GM23338 (cell line): ENCODE results near the gene SPRY1. TPM values are rescaled to one million over a fixed set of nuclear protein-coding genes. Genes with fewer than 3 reads are reported as not detected.

Experiments
- ATAC-seq: fragments of 200-7000 bp; cut with Tn5 transposase; 3 replicates; pipeline ENCODE4 v1.9.1; 2020
- DNase-seq: peaks from one replicate; pipeline ENCODE4 v3.0.0-alpha.2; 2015; ENCODE audit warnings: low spot score
- H2AFZ ChIP-seq: fragments of 200-600 bp; sonication (generic); 2 replicates; pipeline ENCODE4 v1.8.0; 2016; ENCODE audit warnings: antibody characterized with exemption, mild to moderate bottlenecking, moderate library complexity
- H3F3A ChIP-seq: fragments of 200-600 bp; sonication (generic); replicated peaks from 2 replicates; pipeline ENCODE4 v1.8.0; 2017; ENCODE audit warnings: antibody characterized with exemption, mixed run types, low read depth
- H3K27ac ChIP-seq: fragments of 200-600 bp; sonication (generic); 2 replicates; pipeline ENCODE4 v1.6.1; 2016; ENCODE audit warnings: low read depth
- H3K27me3 ChIP-seq: fragments of 200-600 bp; sonication (generic); 2 replicates; pipeline ENCODE4 v1.8.0; 2016; ENCODE audit warnings: mild to moderate bottlenecking, mixed run types, moderate library complexity; ENCODE audit not compliant: insufficient read depth
- H3K36me3 ChIP-seq: fragments of 200-600 bp; sonication (generic); 2 replicates; pipeline ENCODE4 v1.8.0; 2016; ENCODE audit warnings: mild to moderate bottlenecking; ENCODE audit not compliant: insufficient read depth
- H3K4me1 ChIP-seq: fragments of 200-600 bp; sonication (generic); 2 replicates; pipeline ENCODE4 v1.8.0; 2016; ENCODE audit warnings: mild to moderate bottlenecking, moderate library complexity; ENCODE audit not compliant: insufficient read depth
- H3K4me2 ChIP-seq: fragments of 200-600 bp; sonication (generic); 2 replicates; pipeline ENCODE4 v1.7.1; 2017; ENCODE audit warnings: mixed run types
- H3K4me3 ChIP-seq: fragments of 200-600 bp; sonication (generic); 2 replicates; pipeline ENCODE4 v1.6.1; 2016; ENCODE audit warnings: mixed run types
- H3K79me2 ChIP-seq: fragments of 200-600 bp; sonication (generic); replicated peaks from 2 replicates; pipeline ENCODE4 v1.8.0; 2017; ENCODE audit warnings: mild to moderate bottlenecking; ENCODE audit not compliant: insufficient read depth
- H3K9me2 ChIP-seq: fragments of 200-600 bp; sonication (generic); 2 replicates; pipeline ENCODE4 v1.8.0; 2017; ENCODE audit not compliant: insufficient read depth
- H4K20me1 ChIP-seq: fragments of 200-600 bp; sonication (generic); replicated peaks from 2 replicates; pipeline ENCODE4 v1.8.0; 2017; ENCODE audit warnings: mild to moderate bottlenecking; ENCODE audit not compliant: insufficient read depth
- H3K27ac Mint-ChIP-seq: 2 replicates; pipeline ENCODE4 v1.8.0; 2020; ENCODE audit warnings: inconsistent platforms, mild to moderate bottlenecking, moderate library complexity, mixed read lengths
- H3K27me3 Mint-ChIP-seq: 3 replicates; pipeline ENCODE4 v1.8.0; 2022; ENCODE audit warnings: low read depth, mild to moderate bottlenecking, moderate library complexity, mixed read lengths, inconsistent platforms; ENCODE audit not compliant: insufficient read depth, poor library complexity
- H3K36me3 Mint-ChIP-seq: 3 replicates; pipeline ENCODE4 v1.8.0; 2021; ENCODE audit warnings: low read depth, mild to moderate bottlenecking, inconsistent platforms, moderate library complexity, mixed read lengths
- H3K4me1 Mint-ChIP-seq: 3 replicates; pipeline ENCODE4 v1.8.0; 2020; ENCODE audit warnings: mild to moderate bottlenecking, inconsistent platforms, mixed read lengths
- H3K4me3 Mint-ChIP-seq: 3 replicates; pipeline ENCODE4 v1.8.0; 2021; ENCODE audit warnings: moderate library complexity, mild to moderate bottlenecking, inconsistent platforms, mixed read lengths
- H3K9me3 Mint-ChIP-seq: 3 replicates; pipeline ENCODE4 v1.8.0; 2020; ENCODE audit warnings: moderate library complexity, mild to moderate bottlenecking, inconsistent platforms, mixed read lengths
- CREB1 ChIP-seq: fragments of 250-450 bp; sonication (Bioruptor Pico); IDR thresholded peaks from 2 replicates; pipeline ENCODE4 v1.5.0; 2020; ENCODE audit warnings: low read depth, mild to moderate bottlenecking, moderate library complexity
- JUNB ChIP-seq: IDR thresholded peaks from one replicate; pipeline ENCODE4 v1.6.1; 2016; ENCODE audit warnings: antibody characterized with exemption; ENCODE audit not compliant: unreplicated experiment
- NANOG ChIP-seq: IDR thresholded peaks from 2 replicates; pipeline ENCODE4 v1.6.1; 2016; ENCODE audit warnings: antibody characterized with exemption, borderline replicate concordance
- ZNF331 ChIP-seq: fragments of 250-450 bp; sonication (Bioruptor Pico); IDR thresholded peaks from 2 replicates; pipeline ENCODE4 v1.5.0; 2020; ENCODE audit warnings: low read depth, mild to moderate bottlenecking, moderate library complexity
- polyA plus RNA-seq: library from polyadenylated mRNA; unstranded; fragments of >200 nt; fragmentation: Nextera tagmentation; extraction: Ambion mirVana; gene quantifications from 2 replicates; pipeline ENCODE4 v1.2.1, GENCODE V29; 2016
- total RNA-seq: library from RNA; depleted of rRNA; stranded (reverse); fragments of >200 nt; shearing (Covaris generic); gene quantifications from 2 replicates; pipeline ENCODE4 v1.2.3, GENCODE V29; 2014
- TF ChIP-seq, protein P1 (sequence below): fragments of 250-450 bp; sonication (Bioruptor Pico); IDR thresholded peaks from 2 replicates; pipeline ENCODE4 v1.5.0; 2020; ENCODE audit warnings: mild to moderate bottlenecking, moderate library complexity
- TF ChIP-seq, protein P2 (sequence below), 2 experiments: fragments of 200-600 bp in 1 of 2; sonication (generic) in 1 of 2; conservative IDR thresholded peaks; 2 replicates each; pipeline versions ENCODE4 v1.5.1 to v1.6.1; 2016 to 2017; ENCODE audit warnings: antibody characterized with exemption in 2 of 2, low read depth in 2 of 2, mild to moderate bottlenecking in 2 of 2, moderate library complexity in 1 of 2

The SPRY1 gene
- total and polyA plus RNA-seq, 2 experiments from 2014 or later = 62.8 to 103 TPM

DNA sequence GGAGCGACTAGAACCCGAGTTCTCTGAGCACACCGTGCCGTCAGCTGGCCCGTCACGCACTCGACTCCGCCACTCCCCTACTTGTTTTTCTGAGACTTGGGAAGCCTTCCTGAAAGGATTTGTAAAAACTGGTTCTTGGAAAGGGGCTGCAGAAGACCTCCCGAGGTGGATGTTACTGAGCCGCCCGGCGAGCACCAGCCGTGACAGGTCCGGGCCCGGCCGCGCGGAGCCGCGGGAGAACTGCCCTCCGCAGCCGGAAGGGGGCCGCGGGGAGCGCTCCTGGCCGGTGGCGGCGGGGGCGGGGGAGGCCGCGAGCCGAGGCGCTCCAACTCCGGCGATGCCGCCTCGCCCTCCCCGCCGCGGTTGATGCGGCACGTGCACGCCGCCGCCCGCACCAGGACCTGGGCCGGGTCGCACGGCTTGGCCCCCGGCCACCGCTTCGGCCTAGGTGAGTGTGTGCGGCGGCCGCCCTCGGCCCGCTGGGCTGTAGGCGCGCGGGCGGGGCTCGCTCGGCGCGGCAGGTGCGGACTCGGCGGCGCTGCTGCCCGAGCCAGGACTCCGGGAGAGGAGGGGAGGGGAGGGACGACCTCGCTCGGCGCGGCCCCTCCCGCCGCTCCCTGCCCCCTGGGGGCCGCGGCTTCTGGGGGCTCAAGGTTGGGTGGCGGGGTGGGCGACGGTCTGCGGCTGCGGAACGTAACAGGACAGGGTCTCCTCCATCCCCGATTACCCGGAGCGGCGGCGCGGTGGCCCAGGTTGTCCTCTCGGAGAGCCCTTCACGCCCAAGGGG lies 1.7 kb downstream of the SPRY1 start (continued):
- TF ChIP-seq, protein P1, sequence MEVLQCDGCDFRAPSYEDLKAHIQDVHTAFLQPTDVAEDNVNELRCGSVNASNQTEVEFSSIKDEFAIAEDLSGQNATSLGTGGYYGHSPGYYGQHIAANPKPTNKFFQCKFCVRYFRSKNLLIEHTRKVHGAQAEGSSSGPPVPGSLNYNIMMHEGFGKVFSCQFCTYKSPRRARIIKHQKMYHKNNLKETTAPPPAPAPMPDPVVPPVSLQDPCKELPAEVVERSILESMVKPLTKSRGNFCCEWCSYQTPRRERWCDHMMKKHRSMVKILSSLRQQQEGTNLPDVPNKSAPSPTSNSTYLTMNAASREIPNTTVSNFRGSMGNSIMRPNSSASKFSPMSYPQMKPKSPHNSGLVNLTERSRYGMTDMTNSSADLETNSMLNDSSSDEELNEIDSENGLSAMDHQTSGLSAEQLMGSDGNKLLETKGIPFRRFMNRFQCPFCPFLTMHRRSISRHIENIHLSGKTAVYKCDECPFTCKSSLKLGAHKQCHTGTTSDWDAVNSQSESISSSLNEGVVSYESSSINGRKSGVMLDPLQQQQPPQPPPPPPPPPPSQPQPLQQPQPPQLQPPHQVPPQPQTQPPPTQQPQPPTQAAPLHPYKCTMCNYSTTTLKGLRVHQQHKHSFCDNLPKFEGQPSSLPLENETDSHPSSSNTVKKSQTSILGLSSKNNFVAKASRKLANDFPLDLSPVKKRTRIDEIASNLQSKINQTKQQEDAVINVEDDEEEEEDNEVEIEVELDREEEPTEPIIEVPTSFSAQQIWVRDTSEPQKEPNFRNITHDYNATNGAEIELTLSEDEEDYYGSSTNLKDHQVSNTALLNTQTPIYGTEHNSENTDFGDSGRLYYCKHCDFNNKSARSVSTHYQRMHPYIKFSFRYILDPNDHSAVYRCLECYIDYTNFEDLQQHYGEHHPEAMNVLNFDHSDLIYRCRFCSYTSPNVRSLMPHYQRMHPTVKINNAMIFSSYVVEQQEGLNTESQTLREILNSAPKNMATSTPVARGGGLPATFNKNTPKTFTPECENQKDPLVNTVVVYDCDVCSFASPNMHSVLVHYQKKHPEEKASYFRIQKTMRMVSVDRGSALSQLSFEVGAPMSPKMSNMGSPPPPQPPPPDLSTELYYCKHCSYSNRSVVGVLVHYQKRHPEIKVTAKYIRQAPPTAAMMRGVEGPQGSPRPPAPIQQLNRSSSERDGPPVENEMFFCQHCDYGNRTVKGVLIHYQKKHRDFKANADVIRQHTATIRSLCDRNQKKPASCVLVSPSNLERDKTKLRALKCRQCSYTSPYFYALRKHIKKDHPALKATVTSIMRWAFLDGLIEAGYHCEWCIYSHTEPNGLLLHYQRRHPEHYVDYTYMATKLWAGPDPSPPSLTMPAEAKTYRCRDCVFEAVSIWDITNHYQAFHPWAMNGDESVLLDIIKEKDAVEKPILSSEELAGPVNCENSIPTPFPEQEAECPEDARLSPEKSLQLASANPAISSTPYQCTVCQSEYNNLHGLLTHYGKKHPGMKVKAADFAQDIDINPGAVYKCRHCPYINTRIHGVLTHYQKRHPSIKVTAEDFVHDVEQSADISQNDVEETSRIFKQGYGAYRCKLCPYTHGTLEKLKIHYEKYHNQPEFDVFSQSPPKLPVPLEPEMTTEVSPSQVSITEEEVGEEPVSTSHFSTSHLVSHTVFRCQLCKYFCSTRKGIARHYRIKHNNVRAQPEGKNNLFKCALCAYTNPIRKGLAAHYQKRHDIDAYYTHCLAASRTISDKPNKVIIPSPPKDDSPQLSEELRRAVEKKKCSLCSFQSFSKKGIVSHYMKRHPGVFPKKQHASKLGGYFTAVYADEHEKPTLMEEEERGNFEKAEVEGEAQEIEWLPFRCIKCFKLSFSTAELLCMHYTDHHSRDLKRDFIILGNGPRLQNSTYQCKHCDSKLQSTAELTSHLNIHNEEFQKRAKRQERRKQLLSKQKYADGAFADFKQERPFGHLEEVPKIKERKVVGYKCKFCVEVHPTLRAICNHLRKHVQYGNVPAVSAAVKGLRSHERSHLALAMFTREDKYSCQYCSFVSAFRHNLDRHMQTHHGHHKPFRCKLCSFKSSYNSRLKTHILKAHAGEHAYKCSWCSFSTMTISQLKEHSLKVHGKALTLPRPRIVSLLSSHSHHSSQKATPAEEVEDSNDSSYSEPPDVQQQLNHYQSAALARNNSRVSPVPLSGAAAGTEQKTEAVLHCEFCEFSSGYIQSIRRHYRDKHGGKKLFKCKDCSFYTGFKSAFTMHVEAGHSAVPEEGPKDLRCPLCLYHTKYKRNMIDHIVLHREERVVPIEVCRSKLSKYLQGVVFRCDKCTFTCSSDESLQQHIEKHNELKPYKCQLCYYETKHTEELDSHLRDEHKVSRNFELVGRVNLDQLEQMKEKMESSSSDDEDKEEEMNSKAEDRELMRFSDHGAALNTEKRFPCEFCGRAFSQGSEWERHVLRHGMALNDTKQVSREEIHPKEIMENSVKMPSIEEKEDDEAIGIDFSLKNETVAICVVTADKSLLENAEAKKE (CRISPR knock-in tag) = no peak
- TF ChIP-seq ZNF331 (CRISPR knock-in tag) (no peak), CREB1 (no peak)

DNA sequence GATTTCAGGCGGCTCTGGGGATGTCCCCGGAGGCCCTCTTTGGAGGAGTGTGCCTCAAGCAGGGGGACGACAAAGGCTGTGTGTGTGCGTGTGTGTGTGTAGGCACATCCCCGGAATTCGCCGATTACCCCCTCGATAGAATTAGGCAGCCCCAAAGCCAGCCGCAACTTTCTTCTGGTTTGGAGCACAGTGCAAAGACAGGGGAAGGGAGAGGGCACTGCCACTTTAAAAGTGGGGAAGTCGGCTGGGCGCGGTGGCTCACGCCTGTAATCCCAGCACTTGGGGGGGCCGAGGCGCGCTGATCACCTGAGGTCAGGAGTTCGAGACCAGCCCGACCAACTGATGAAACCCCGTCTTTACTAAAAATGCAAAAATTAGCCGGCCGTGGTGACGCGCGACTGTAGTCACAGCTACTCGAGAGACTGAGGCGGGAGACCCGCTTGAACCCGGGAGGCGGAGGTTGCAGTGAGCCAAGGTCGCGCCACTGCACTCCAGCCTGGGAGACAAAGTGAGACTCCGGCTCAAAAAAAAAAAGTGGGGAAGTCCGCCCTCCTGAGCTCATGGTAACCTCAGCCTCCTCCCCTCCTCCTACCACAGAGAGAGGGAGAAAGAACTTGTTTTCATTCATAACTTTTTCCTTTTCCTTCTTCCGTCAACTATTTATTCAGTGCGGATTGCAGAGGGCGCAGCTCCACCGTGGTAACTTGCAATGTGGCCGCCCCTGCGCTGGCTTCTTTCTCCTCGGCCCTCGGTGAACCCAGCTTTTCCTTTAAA lies 2.4 kb downstream of the SPRY1 start:
- ATAC-seq (peak; percentile 25), DNase-seq (peak; percentile 63)
- peaks cover 32% of the 10 kb centered on the region for H3K4me1 Mint-ChIP-seq
- 0 out of 2 replicates have a peak, but pooled peaks cover 5% of the 10 kb centered on the region for H3F3A ChIP-seq
- H3K27me3 ChIP-seq = no peaks in the 10 kb centered on the region
- H3K4me1 ChIP-seq = peaks cover 33% of the 10 kb centered on the region
- H3K79me2 ChIP-seq = peaks cover 67% of the 10 kb centered on the region
- no peaks in the 10 kb centered on the region for H3K9me2 ChIP-seq
- H3K27ac ChIP-seq = peak overlapping the region; percentile 78; the same call in 1 of the 2 replicates
- peak overlapping the region; percentile 92 for H3K27ac Mint-ChIP-seq
- peak overlapping the region; percentile 84 for H3K4me3 Mint-ChIP-seq
- peaks cover 43% of the 10 kb centered on the region for H3K36me3 Mint-ChIP-seq
- H3K9me3 Mint-ChIP-seq = no peaks in the 10 kb centered on the region; the same call in 2 of the 3 replicates
- peaks cover 28% of the 10 kb centered on the region for H4K20me1 ChIP-seq
- peak overlapping the region; percentile 84 for H3K4me2 ChIP-seq
- peaks cover 14% of the 10 kb centered on the region for H3K27me3 Mint-ChIP-seq
- peaks cover 21% of the 10 kb centered on the region for H3K36me3 ChIP-seq
- H2AFZ ChIP-seq = no peak overlapping the region
- H3K4me3 ChIP-seq = peak overlapping the region; percentile 69
- TF ChIP-seq JUNB = no peak
- TF ChIP-seq, protein P2, sequence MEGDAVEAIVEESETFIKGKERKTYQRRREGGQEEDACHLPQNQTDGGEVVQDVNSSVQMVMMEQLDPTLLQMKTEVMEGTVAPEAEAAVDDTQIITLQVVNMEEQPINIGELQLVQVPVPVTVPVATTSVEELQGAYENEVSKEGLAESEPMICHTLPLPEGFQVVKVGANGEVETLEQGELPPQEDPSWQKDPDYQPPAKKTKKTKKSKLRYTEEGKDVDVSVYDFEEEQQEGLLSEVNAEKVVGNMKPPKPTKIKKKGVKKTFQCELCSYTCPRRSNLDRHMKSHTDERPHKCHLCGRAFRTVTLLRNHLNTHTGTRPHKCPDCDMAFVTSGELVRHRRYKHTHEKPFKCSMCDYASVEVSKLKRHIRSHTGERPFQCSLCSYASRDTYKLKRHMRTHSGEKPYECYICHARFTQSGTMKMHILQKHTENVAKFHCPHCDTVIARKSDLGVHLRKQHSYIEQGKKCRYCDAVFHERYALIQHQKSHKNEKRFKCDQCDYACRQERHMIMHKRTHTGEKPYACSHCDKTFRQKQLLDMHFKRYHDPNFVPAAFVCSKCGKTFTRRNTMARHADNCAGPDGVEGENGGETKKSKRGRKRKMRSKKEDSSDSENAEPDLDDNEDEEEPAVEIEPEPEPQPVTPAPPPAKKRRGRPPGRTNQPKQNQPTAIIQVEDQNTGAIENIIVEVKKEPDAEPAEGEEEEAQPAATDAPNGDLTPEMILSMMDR (conservative IDR thresholded peaks at IDR 0.05; ENCODE audit: low read depth in 2 of 2) = peak; percentile 20 to 46
- no peak for TF ChIP-seq NANOG
